Central memory CD8-positive, alpha-beta T cell (primary cell): ENCODE results near the gene SEPTIN10.
"Not testable (repeated sequence)": the region's sequence is repeated elsewhere in the genome, so short reads cannot be mapped to it uniquely, and the experiment has no call there.

Experiments used
- ATAC-seq: fragments of 150-1000 bp; cut with Tn5 transposase; replicated peaks from 2 replicates; pipeline ENCODE4 v1.10.0; 2022; ENCODE audit warnings: mild to moderate bottlenecking, moderate FRiP score, moderate number of reproducible peaks; ENCODE audit not compliant: poor library complexity, severe bottlenecking; ENCODE audit errors: extremely low read depth
- DNase-seq, 2 donors: peaks; one replicate each; pipeline ENCODE4 v3.0.0; 2021; ENCODE audit warnings: low spot score in 2 of 2
- H3K27ac Mint-ChIP-seq: one replicate; pipeline ENCODE4 v1.8.0; 2022; ENCODE audit warnings: low read depth, mild to moderate bottlenecking, moderate library complexity, mixed read lengths
- H3K27me3 Mint-ChIP-seq: one replicate; pipeline ENCODE4 v1.8.0; 2022; ENCODE audit warnings: mixed read lengths
- H3K36me3 Mint-ChIP-seq: one replicate; pipeline ENCODE4 v1.8.0; 2022; ENCODE audit warnings: mild to moderate bottlenecking, moderate library complexity, mixed read lengths; ENCODE audit not compliant: insufficient read depth
- H3K4me1 Mint-ChIP-seq: one replicate; pipeline ENCODE4 v1.8.0; 2022; ENCODE audit warnings: mixed read lengths
- H3K4me3 Mint-ChIP-seq: one replicate; pipeline ENCODE4 v1.8.0; 2022; ENCODE audit warnings: mild to moderate bottlenecking, moderate library complexity, mixed read lengths
- H3K9me3 Mint-ChIP-seq: one replicate; pipeline ENCODE4 v1.8.0; 2022; ENCODE audit warnings: mixed read lengths

SEPTIN10 gene

GRCh38 chr2:109630441-109631430, 17.0 kb upstream of the SEPTIN10 start:
- H3K27me3 Mint-ChIP-seq = peaks cover 20% of the 10 kb centered on the region
- H3K36me3 Mint-ChIP-seq = no peaks in the 10 kb centered on the region
- DNase-seq = no peak
- no peak overlapping the region for H3K4me3 Mint-ChIP-seq
- H3K4me1 Mint-ChIP-seq = no peaks in the 10 kb centered on the region
- no peak overlapping the region for H3K27ac Mint-ChIP-seq
- no peaks in the 10 kb centered on the region for H3K9me3 Mint-ChIP-seq
- ATAC-seq = no peak

GRCh38 chr2:109629867-109630266, 16.1 kb upstream of the SEPTIN10 start:
- ATAC-seq (no peak), DNase-seq (no peak)
- H3K27ac Mint-ChIP-seq = no peak overlapping the region

GRCh38 chr2:109628321-109628720, 14.6 kb upstream of the SEPTIN10 start:
- H3K9me3 Mint-ChIP-seq, H3K36me3 Mint-ChIP-seq, H3K27ac Mint-ChIP-seq, H3K4me3 Mint-ChIP-seq, DNase-seq, ATAC-seq, H3K4me1 Mint-ChIP-seq: not testable (repeated sequence)
- H3K27me3 Mint-ChIP-seq = peaks cover 30% of the 10 kb centered on the region

More at GRCh38 chr2:109629867-109630266, 16.1 kb upstream of the SEPTIN10 start:
- no peaks in the 10 kb centered on the region for H3K4me1 Mint-ChIP-seq
- H3K4me3 Mint-ChIP-seq = no peak overlapping the region
- H3K27me3 Mint-ChIP-seq = peaks cover 20% of the 10 kb centered on the region
- no peaks in the 10 kb centered on the region for H3K9me3 Mint-ChIP-seq
- H3K36me3 Mint-ChIP-seq = no peaks in the 10 kb centered on the region

GRCh38 chr2:109624339-109624738, 10.6 kb upstream of the SEPTIN10 start:
- H3K27me3 Mint-ChIP-seq = peaks cover 49% of the 10 kb centered on the region
- H3K9me3 Mint-ChIP-seq = no peaks in the 10 kb centered on the region
- no peaks in the 10 kb centered on the region for H3K4me1 Mint-ChIP-seq
- DNase-seq (no peak), ATAC-seq (no peak)
- no peak overlapping the region for H3K27ac Mint-ChIP-seq
- no peak overlapping the region for H3K4me3 Mint-ChIP-seq
- no peaks in the 10 kb centered on the region for H3K36me3 Mint-ChIP-seq

GRCh38 chr2:109623923-109624322, 10.2 kb upstream of the SEPTIN10 start:
- Mint-ChIP-seq H3K27ac (no peak overlapping the region), H3K27me3 (peaks cover 53% of the 10 kb centered on the region), H3K36me3 (no peaks in the 10 kb centered on the region), H3K4me3 (no peak overlapping the region), H3K4me1 (no peaks in the 10 kb centered on the region), H3K9me3 (no peaks in the 10 kb centered on the region)
- ATAC-seq = no peak
- DNase-seq = no peak

- Mint-ChIP-seq H3K9me3 (no peaks in the 10 kb centered on the region), H3K4me3 (no peak overlapping the region), H3K36me3 (no peaks in the 10 kb centered on the region), H3K27ac (no peak overlapping the region), H3K4me1 (no peaks in the 10 kb centered on the region), H3K27me3 (peaks cover 59% of the 10 kb centered on the region)
- DNase-seq (no peak), ATAC-seq (no peak)
These were observed 9.5 kb upstream of the SEPTIN10 start for GRCh38 chr2:109623297-109623696.

- H3K36me3 Mint-ChIP-seq = no peaks in the 10 kb centered on the region
- no peaks in the 10 kb centered on the region for H3K9me3 Mint-ChIP-seq
- no peak overlapping the region for H3K27ac Mint-ChIP-seq
- DNase-seq = no peak
- no peaks in the 10 kb centered on the region for H3K4me1 Mint-ChIP-seq
- peaks cover 74% of the 10 kb centered on the region for H3K27me3 Mint-ChIP-seq
- no peak overlapping the region for H3K4me3 Mint-ChIP-seq
- ATAC-seq = no peak
These were observed 5.4 kb upstream of the SEPTIN10 start for GRCh38 chr2:109619032-109619615.

- Mint-ChIP-seq H3K27ac (no peak overlapping the region), H3K4me3 (no peak overlapping the region), H3K36me3 (peaks cover 7% of the 10 kb centered on the region), H3K9me3 (no peaks in the 10 kb centered on the region), H3K27me3 (peaks cover 75% of the 10 kb centered on the region), H3K4me1 (peaks cover 8% of the 10 kb centered on the region)
- DNase-seq (no peak), ATAC-seq (no peak)
These were observed 2.4 kb upstream of the SEPTIN10 start for GRCh38 chr2:109616184-109616583.

GRCh38 chr2:109615637-109616144, 1.9 kb upstream of the SEPTIN10 start:
- DNase-seq (no peak), ATAC-seq (no peak)
- Mint-ChIP-seq H3K27ac (no peak overlapping the region), H3K4me1 (peaks cover 8% of the 10 kb centered on the region), H3K9me3 (no peaks in the 10 kb centered on the region), H3K4me3 (no peak overlapping the region), H3K36me3 (peaks cover 7% of the 10 kb centered on the region), H3K27me3 (peaks cover 80% of the 10 kb centered on the region)

- peaks cover 84% of the 10 kb centered on the region for H3K27me3 Mint-ChIP-seq
- H3K27ac Mint-ChIP-seq = no peak overlapping the region
- H3K4me3 Mint-ChIP-seq = no peak overlapping the region
These were observed 1.2 kb upstream of the SEPTIN10 start for GRCh38 chr2:109614715-109615636.

GRCh38 chr2:109613081-109613921, 465 bp downstream of the SEPTIN10 start:
- H3K4me1 Mint-ChIP-seq = peaks cover 8% of the 10 kb centered on the region
- no peak overlapping the region for H3K27ac Mint-ChIP-seq
- ATAC-seq (no peak), DNase-seq (no peak)
- peak overlapping the region; percentile 75 for H3K4me3 Mint-ChIP-seq
- no peaks in the 10 kb centered on the region for H3K9me3 Mint-ChIP-seq
- peaks cover 84% of the 10 kb centered on the region for H3K27me3 Mint-ChIP-seq
- peaks cover 8% of the 10 kb centered on the region for H3K36me3 Mint-ChIP-seq

More at GRCh38 chr2:109614715-109615636, 1.2 kb upstream of the SEPTIN10 start:
- DNase-seq = no peak
- peaks cover 7% of the 10 kb centered on the region for H3K36me3 Mint-ChIP-seq
- no peaks in the 10 kb centered on the region for H3K9me3 Mint-ChIP-seq
- ATAC-seq = no peak
- peaks cover 8% of the 10 kb centered on the region for H3K4me1 Mint-ChIP-seq
